GM11168 (cell line): Measurements from ENCODE around the gene YAE1.

Experiments
- in situ Hi-C: fragments of 300-500 bp; cut with MboI; formaldehyde crosslinking; loops from one replicate; pipeline ENCODE4 v1.12.0; 2022; ENCODE audit warnings: low sequenced_read_pairs; ENCODE audit not compliant: unreplicated experiment

The YAE1 gene

GRCh38 chr7:39550411-39550810, 15.8 kb upstream of the YAE1 start:
- in situ Hi-C loops = no loop called here

GRCh38 chr7:39553436-39553835, 12.8 kb upstream of the YAE1 start:
- in situ Hi-C loops = no loop called here

- in situ Hi-C loops = no loop called here
Observed at GRCh38 chr7:39554583-39555165, 11.5 kb upstream of the YAE1 start.

- in situ Hi-C loops = no loop called here
Observed at GRCh38 chr7:39557222-39557621, 9.0 kb upstream of the YAE1 start.

GRCh38 chr7:39557911-39558310, 8.3 kb upstream of the YAE1 start:
- in situ Hi-C loops = no loop called here

- in situ Hi-C loops = no loop called here
Observed at GRCh38 chr7:39560408-39560807, 5.8 kb upstream of the YAE1 start.

GRCh38 chr7:39560997-39561396, 5.2 kb upstream of the YAE1 start:
- in situ Hi-C loops = no loop called here

- in situ Hi-C loops = no loop called here
Observed at GRCh38 chr7:39565538-39565937, 666 bp upstream of the YAE1 start.

- in situ Hi-C loops = no loop called here
Observed at GRCh38 chr7:39567294-39567693, 1.1 kb downstream of the YAE1 start.

GRCh38 chr7:39574673-39575349, 8.6 kb downstream of the YAE1 start:
- in situ Hi-C loops = no loop called here

GRCh38 chr7:39577229-39577874, 11.1 kb downstream of the YAE1 start:
- in situ Hi-C loops = no loop called here

GRCh38 chr7:39580149-39580874, 14.1 kb downstream of the YAE1 start:
- in situ Hi-C loops = loop anchor here (5.0 kb wide), 1 partner anchor 167 kb away; no protein-coding TSS in a partner anchor

GRCh38 chr7:39582536-39582935, 16.3 kb downstream of the YAE1 start:
- in situ Hi-C loops = loop anchor here (5.0 kb wide), 1 partner anchor 165 kb away; no protein-coding TSS in a partner anchor

- in situ Hi-C loops = loop anchor here (5.0 kb wide), 1 partner anchor 164 kb away; no protein-coding TSS in a partner anchor
Observed at GRCh38 chr7:39583539-39583938, 17.3 kb downstream of the YAE1 start.

GRCh38 chr7:39587393-39587792, 21.2 kb downstream of the YAE1 start:
- in situ Hi-C loops = no loop called here

- in situ Hi-C loops = no loop called here
Observed at GRCh38 chr7:39588416-39588815, 22.2 kb downstream of the YAE1 start.

GRCh38 chr7:39589323-39590111, 23.3 kb downstream of the YAE1 start:
- in situ Hi-C loops = no loop called here

- in situ Hi-C loops = no loop called here
Observed at GRCh38 chr7:39592586-39592985, 26.4 kb downstream of the YAE1 start.

- in situ Hi-C loops = no loop called here
Observed at GRCh38 chr7:39594988-39595620, 28.9 kb downstream of the YAE1 start.

GRCh38 chr7:39602351-39602750, 36.1 kb downstream of the YAE1 start:
- in situ Hi-C loops = no loop called here
